ENCODE data around the gene REM1. TPM values are rescaled to one million over a fixed set of nuclear protein-coding genes. Genes with fewer than 3 reads are reported as not detected.
A peak's percentile ranks its signal among the peaks of the same experiment; 100 is the strongest.
"Not testable (repeated sequence)": the region's sequence is repeated elsewhere in the genome, so short reads cannot be mapped to it uniquely, and the experiment has no call there.

Gene REM1
- polyA plus RNA-seq, 1 donor from 2014 or later, result not detected

DNA sequence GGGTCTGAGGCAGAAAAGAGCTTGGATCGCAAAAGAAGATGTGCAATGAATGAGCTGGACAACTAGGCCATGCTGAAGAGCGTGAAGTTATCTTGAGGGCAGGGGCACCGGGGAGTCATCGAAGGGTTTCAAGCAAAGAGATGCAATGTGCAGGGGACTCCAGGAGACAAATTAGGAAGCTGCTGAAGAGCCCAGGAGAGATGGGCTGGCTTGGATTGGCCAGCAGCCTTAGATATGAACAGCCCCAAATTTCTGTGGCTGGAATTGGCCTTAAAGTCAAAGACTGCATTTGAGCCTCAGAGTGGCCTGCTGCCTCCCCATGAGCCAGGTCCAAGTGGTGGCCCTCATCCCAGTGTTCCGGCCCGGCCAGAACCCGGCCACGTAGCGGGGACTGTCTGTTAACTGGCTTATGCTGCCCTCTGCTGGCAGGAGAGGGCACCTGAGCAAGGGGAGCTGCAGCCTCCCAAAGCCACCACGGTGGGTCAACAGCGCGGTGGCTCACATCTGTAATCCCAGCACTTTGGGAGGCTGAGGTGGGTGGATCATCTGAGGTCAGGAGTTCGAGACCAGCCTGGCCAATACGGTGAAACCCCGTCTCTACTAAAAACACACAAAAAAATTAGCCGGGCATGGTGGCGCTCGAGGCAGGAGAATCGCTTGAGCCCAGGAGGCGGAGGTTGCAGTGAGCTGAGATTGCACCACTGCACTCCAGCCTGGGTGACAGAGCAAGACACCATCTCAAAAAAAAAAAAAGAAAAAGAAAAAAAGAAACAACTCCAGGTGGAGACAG lies 28.0 kb downstream of the REM1 start:
- not testable (repeated sequence) for H3K27me3 ChIP-seq (ENCODE audit: insufficient read depth, low read depth, low read length); H3K27ac ChIP-seq (ENCODE audit: low read length); H3K79me2 ChIP-seq (replicated peaks; ENCODE audit: insufficient read depth, low read length); H3K4me2 ChIP-seq (ENCODE audit: low read length); H3K9ac ChIP-seq (ENCODE audit: low read length); H2AFZ ChIP-seq (ENCODE audit: low read depth, low read length); H3F3A ChIP-seq (ENCODE audit: insufficient read depth, low read length, poor library complexity, severe bottlenecking); H4K20me1 ChIP-seq (ENCODE audit: insufficient read depth); H3K9me2 ChIP-seq (ENCODE audit: insufficient read depth, low read length); H3K36me3 ChIP-seq (ENCODE audit: insufficient read depth, low read length); H3K4me3 ChIP-seq (ENCODE audit: low read length); H3K9me3 ChIP-seq (ENCODE audit: low read length)
- TF ChIP-seq RAD21 (conservative IDR thresholded peaks at IDR 0.05) (peak; percentile 72), SMC3 (conservative IDR thresholded peaks at IDR 0.05; ENCODE audit: poor library complexity) (peak; percentile 72)
- TF ChIP-seq, protein P1, sequence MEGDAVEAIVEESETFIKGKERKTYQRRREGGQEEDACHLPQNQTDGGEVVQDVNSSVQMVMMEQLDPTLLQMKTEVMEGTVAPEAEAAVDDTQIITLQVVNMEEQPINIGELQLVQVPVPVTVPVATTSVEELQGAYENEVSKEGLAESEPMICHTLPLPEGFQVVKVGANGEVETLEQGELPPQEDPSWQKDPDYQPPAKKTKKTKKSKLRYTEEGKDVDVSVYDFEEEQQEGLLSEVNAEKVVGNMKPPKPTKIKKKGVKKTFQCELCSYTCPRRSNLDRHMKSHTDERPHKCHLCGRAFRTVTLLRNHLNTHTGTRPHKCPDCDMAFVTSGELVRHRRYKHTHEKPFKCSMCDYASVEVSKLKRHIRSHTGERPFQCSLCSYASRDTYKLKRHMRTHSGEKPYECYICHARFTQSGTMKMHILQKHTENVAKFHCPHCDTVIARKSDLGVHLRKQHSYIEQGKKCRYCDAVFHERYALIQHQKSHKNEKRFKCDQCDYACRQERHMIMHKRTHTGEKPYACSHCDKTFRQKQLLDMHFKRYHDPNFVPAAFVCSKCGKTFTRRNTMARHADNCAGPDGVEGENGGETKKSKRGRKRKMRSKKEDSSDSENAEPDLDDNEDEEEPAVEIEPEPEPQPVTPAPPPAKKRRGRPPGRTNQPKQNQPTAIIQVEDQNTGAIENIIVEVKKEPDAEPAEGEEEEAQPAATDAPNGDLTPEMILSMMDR (IDR thresholded peaks at IDR 0.05; ENCODE audit: poor library complexity, severe bottlenecking), result peak; percentile 79

DNA sequence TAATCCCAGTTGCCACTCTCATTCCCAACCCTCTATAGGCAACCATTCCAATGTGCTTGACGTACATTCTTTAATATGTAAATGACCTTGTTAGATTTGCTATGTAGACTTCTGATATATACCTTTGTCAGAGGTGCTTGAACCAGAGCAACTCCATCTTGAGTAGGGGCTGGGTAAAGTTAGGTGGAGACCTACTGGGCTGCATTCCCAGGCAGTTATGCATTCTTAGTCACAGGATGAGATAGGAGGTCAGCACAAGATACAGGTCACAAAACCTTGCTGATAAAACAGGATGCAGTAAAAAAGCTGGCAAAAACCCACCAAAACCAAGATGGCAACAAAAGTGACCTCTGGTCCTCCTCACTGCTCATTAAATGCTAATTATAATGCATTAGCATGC lies 30.8 kb downstream of the REM1 start:
- TF ChIP-seq, protein P2, sequence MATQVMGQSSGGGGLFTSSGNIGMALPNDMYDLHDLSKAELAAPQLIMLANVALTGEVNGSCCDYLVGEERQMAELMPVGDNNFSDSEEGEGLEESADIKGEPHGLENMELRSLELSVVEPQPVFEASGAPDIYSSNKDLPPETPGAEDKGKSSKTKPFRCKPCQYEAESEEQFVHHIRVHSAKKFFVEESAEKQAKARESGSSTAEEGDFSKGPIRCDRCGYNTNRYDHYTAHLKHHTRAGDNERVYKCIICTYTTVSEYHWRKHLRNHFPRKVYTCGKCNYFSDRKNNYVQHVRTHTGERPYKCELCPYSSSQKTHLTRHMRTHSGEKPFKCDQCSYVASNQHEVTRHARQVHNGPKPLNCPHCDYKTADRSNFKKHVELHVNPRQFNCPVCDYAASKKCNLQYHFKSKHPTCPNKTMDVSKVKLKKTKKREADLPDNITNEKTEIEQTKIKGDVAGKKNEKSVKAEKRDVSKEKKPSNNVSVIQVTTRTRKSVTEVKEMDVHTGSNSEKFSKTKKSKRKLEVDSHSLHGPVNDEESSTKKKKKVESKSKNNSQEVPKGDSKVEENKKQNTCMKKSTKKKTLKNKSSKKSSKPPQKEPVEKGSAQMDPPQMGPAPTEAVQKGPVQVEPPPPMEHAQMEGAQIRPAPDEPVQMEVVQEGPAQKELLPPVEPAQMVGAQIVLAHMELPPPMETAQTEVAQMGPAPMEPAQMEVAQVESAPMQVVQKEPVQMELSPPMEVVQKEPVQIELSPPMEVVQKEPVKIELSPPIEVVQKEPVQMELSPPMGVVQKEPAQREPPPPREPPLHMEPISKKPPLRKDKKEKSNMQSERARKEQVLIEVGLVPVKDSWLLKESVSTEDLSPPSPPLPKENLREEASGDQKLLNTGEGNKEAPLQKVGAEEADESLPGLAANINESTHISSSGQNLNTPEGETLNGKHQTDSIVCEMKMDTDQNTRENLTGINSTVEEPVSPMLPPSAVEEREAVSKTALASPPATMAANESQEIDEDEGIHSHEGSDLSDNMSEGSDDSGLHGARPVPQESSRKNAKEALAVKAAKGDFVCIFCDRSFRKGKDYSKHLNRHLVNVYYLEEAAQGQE (IDR thresholded peaks at IDR 0.05; ENCODE audit: borderline replicate concordance), result no peak
- TF ChIP-seq EP300 (conservative IDR thresholded peaks at IDR 0.05; ENCODE audit: poor library complexity, severe bottlenecking), result no peak
- H3K9ac ChIP-seq (ENCODE audit: low read length), result no peak overlapping the region
- H3K27ac ChIP-seq (ENCODE audit: low read length), result no peak overlapping the region
- H3K4me2 ChIP-seq (ENCODE audit: low read length), result no peak overlapping the region
- no peaks in the 10 kb centered on the region for H3K27me3 ChIP-seq (ENCODE audit: insufficient read depth, low read depth, low read length)
- H3K9me3 ChIP-seq (ENCODE audit: low read length), result no peaks in the 10 kb centered on the region
- H2AFZ ChIP-seq (ENCODE audit: low read depth, low read length), result no peak overlapping the region
- no peaks in the 10 kb centered on the region for H3F3A ChIP-seq (ENCODE audit: insufficient read depth, low read length, poor library complexity, severe bottlenecking)
- no peaks in the 10 kb centered on the region for H3K9me2 ChIP-seq (ENCODE audit: insufficient read depth, low read length)
- no peaks in the 10 kb centered on the region for H4K20me1 ChIP-seq (ENCODE audit: insufficient read depth)
- H3K4me3 ChIP-seq (ENCODE audit: low read length), result no peak overlapping the region
- no peaks in the 10 kb centered on the region for H3K36me3 ChIP-seq (ENCODE audit: insufficient read depth, low read length)
- H3K79me2 ChIP-seq (replicated peaks; ENCODE audit: insufficient read depth, low read length), result no peaks in the 10 kb centered on the region

DNA sequence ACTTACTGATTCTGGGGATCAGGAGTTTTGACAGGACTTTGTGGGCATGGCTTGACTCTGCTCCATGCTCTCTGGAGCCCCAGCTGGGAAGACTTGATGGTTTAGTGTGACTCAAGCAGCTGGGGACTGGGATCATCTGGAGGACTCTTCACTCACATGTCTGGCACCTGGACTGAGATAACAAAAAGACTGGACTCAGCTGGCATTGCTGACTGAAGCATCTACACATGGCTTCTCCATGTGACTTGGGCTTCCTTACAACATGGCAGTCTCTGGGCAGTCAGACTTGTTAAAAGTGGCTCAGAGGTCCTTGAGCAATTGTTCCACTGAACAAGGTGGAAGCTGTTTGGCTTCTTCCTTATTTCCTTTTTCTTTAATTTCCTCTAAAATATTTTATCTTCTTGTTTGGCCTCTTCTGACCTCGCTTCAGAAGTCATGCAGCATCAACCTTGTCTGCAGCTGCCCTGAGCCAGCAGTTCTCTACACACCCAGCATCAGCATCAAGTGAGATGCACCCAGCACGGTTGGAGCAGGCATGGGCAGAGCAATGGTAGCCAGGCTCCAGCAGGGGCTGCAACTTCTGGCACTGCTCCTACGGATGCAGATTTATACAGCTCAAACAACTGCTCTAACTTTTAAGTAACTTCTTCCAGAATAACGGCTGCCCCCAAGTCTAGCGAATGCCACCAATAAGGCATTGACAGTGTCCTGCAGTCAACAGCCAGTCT lies 33.6 kb downstream of the REM1 start:
- H3K4me2 ChIP-seq (ENCODE audit: low read length), result no peak overlapping the region
- H3K4me3 ChIP-seq (ENCODE audit: low read length), result no peak overlapping the region
- no peaks in the 10 kb centered on the region for H3K27me3 ChIP-seq (ENCODE audit: insufficient read depth, low read depth, low read length)
- no peak overlapping the region for H3K9ac ChIP-seq (ENCODE audit: low read length)
- H3K27ac ChIP-seq (ENCODE audit: low read length), result no peak overlapping the region
- no peak overlapping the region for H2AFZ ChIP-seq (ENCODE audit: low read depth, low read length)
- H4K20me1 ChIP-seq (ENCODE audit: insufficient read depth), result no peaks in the 10 kb centered on the region
- H3K9me2 ChIP-seq (ENCODE audit: insufficient read depth, low read length), result no peaks in the 10 kb centered on the region
- no peaks in the 10 kb centered on the region for H3K79me2 ChIP-seq (replicated peaks; ENCODE audit: insufficient read depth, low read length)
- no peaks in the 10 kb centered on the region for H3K9me3 ChIP-seq (ENCODE audit: low read length)
- H3F3A ChIP-seq (ENCODE audit: insufficient read depth, low read length, poor library complexity, severe bottlenecking), result no peaks in the 10 kb centered on the region
- H3K36me3 ChIP-seq (ENCODE audit: insufficient read depth, low read length), result no peaks in the 10 kb centered on the region
- no peak for TF ChIP-seq RAD21 (conservative IDR thresholded peaks at IDR 0.05)
- TF ChIP-seq MXI1 (conservative IDR thresholded peaks at IDR 0.05; ENCODE audit: poor library complexity, severe bottlenecking), result no peak
- no peak for TF ChIP-seq TAF1 (IDR thresholded peaks at IDR 0.05; ENCODE audit: low read depth)
- no peak for TF ChIP-seq POLR2AphosphoS5 (IDR thresholded peaks at IDR 0.05)
- no peak for TF ChIP-seq EZH2 (IDR thresholded peaks at IDR 0.05; ENCODE audit: borderline replicate concordance, insufficient read depth, low read length, poor library complexity, severe bottlenecking)
- TF ChIP-seq EP300 (conservative IDR thresholded peaks at IDR 0.05; ENCODE audit: poor library complexity, severe bottlenecking), result no peak
- TF ChIP-seq, protein P1 (IDR thresholded peaks at IDR 0.05; ENCODE audit: poor library complexity, severe bottlenecking), result no peak
- TF ChIP-seq SMC3 (conservative IDR thresholded peaks at IDR 0.05; ENCODE audit: poor library complexity), result no peak
